ENCODE measurements around the gene EIF1AD.
A peak's percentile ranks its signal among the peaks of the same experiment; 100 is the strongest.
"Not testable (repeated sequence)": the region's sequence is repeated elsewhere in the genome, so short reads cannot be mapped to it uniquely, and the experiment has no call there.

Gene EIF1AD

DNA sequence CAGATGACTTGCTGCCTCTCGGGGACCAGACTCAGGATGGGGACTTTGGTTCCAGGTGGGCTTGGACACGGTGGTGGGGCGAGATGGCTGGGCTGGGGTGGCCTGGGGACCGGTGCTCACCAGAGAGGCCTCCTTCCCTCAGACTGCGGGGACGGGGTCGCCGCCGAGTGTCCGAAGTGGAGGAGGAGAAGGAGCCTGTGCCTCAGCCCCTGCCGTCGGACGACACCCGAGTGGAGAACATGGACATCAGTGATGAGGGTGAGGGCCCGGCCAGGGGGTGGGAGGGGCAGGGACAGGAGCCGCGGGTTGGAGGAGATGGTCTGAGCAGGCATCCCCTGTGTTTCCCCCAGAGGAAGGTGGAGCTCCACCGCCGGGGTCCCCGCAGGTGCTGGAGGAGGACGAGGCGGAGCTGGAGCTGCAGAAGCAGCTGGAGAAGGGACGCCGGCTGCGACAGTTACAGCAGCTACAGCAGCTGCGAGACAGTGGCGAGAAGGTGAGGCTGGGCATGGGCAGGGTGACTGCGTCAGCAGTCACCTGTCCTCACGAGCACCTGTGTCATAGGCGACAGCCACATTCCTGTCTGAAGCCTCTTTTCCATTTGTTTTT is 34.5 kb downstream of the EIF1AD start:
- DNase-seq = no peak

DNA sequence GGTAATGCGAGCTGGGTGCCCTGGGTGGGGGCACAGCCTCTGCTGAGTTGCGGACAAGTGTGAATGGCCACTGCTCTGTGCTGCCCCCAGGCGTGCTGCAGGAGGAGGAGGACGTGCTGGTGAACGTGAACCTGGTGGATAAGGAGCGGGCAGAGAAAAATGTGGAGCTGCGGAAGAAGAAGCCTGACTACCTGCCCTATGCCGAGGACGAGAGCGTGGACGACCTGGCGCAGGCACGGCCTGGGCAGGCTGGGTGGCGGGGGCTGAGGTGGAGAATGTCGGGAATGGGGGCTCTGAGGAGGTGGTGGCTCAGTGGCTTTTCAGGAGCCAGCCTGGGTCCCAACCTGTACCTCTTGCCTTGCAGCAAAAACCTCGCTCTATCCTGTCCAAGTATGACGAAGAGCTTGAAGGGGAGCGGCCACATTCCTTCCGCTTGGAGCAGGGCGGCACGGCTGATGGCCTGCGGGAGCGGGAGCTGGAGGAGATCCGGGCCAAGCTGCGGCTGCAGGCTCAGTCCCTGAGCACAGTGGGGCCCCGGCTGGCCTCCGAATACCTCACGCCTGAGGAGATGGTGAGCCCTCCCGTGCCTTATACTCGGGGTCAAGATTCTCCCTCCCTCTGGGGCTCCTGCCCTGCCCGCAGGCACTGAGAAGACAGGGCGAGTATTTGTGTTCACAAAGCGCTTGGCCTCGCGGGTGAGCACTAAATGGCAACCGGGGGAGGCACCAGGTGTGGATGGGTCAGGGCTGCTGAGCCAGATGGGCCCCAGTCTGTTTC is 35.8 kb downstream of the EIF1AD start:
- DNase-seq = no peak

DNA sequence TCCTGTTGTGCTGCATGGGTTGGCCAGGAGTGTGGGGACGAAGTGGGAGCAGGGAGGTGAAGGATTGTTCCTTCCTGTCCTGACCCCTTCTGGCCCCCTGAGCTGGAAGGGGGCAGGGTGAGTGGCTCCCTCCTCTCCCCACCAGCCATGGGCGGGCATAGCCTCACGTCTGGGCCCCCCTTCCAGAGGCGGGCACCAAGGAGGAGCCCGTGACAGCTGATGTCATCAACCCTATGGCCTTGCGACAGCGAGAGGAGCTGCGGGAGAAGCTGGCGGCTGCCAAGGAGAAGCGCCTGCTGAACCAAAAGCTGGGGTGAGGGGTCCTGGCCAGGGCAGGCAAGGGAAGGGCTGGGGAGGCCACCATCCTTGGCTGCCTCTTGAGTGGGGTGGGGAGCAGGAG is 37.1 kb downstream of the EIF1AD start:
- DNase-seq = no peak

DNA sequence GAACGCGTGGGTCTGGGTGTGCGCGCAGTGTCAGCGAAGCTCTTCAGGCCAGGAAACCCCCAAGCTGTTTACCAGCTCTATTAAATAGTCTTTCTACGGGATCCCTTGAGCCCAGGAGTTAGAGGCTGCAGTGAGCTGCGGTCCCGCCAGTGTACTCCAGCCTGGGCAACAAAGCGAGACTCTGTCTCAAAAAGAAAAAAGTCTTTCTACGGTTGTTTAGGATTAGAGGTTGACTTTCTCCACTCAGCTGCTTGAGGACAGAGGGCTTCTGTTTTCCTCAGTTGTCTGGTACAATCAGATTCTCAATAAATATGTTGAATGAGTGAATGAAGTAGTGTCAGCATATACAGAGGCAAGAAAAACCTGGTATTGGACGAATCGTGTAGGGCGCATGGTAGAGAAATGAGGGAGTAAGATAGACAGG is 39.8 kb downstream of the EIF1AD start:
- DNase-seq = no peak

DNA sequence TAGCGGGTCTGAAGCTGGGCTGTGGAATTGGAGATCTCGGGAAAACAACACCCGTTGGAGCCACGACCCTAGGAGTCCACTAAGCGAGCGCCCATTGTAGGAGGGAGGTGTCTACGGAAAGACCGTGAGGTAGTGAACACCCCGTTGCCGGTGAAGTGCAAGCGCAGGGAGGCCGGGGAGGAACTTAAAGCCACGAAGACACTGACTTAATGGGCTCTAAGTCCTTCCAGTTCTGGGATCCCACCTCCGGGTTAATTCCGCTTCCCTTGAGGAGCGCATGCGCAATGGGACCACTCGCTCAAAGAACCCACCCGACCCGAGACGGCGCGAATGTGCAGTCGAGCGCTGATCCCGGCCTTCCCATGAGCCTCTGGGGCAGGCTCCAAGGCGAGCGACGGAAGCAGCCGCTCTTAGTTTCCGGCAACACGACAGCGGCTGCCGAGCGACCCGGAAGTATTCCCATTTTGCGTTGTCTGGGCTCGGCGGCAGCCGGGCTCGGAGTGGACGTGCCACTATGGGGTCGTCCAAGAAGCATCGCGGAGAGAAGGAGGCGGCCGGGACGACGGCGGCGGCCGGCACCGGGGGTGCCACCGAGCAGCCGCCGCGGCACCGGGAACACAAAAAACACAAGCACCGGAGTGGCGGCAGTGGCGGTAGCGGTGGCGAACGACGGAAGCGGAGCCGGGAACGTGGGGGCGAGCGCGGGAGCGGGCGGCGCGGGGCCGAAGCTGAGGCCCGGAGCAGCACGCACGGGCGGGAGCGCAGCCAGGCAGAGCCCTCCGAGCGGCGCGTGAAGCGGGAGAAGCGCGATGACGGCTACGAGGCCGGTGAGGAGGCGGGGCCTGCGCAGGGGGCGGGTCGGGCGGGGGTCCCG is 40.5 kb downstream of the EIF1AD start, which contains the start of gene SART1:
Gene SART1, plus strand, starts transcription at position 468 of the 874 bp plus-strand sequence. Its CDS starts 47 bp downstream, at position 515.
- DNase-seq = peak; percentile 94 to 98

- DNase-seq = no peak
These were observed 41.1 kb downstream of the EIF1AD start for GRCh38 chr11:65960824-65961266.

DNA sequence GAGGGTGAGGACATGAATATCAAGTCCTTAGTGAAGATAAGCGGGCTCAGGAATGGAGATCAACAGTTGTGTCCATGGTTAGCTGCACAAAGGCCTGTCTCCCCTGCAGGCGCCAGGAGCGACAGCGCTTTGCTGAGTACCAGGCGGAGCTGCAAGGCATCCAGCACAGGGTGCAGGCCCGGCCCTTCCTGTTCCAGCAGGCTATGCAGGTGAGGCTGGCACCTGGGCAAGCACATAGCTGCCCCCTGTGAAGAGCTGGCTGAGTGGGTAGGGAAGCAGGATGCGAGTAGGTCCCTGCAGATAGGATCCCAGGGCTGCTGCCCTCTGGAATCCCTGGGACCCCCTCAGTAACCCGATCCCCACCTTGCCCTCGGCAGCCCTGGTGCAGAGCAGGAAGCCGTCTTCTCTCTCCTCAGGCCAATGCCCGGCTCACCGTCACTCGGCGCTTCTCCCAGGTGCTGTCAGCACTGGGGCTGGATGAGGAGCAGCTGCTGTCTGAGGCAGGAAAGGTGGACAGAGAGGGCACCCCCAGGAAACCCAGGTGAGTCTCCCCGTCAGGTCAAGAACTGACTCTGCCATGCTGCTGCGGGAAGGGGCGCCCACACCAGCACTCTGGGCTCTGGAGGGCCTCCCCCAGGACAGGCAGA is 43.1 kb downstream of the EIF1AD start:
- DNase-seq = no peak

DNA sequence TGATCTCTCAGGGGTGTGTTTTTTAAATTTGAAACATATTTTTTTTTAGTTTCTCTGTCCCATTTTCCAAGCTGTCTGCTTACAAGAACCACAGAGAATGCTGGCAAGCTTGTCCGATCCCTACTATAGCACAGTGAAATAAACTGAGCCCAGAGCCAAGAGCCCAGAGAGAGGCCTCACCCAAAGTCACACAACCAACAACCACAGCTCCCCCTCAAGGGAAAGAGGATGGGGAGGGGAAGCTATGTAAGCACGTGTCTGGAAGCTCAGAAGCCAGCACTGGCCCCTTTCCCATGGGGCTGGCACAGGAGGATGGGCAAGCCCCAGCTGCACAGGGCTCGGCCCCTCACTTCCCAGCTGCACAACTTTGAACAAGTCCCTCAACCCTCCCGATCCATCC is 43.7 kb downstream of the EIF1AD start:
- no peak for DNase-seq

- DNase-seq = no peak
These were observed 47.2 kb downstream of the EIF1AD start for GRCh38 chr11:65954771-65955170.

GRCh38 chr11:65953471-65953870 is 48.5 kb downstream of the EIF1AD start:
- no peak for DNase-seq

DNA sequence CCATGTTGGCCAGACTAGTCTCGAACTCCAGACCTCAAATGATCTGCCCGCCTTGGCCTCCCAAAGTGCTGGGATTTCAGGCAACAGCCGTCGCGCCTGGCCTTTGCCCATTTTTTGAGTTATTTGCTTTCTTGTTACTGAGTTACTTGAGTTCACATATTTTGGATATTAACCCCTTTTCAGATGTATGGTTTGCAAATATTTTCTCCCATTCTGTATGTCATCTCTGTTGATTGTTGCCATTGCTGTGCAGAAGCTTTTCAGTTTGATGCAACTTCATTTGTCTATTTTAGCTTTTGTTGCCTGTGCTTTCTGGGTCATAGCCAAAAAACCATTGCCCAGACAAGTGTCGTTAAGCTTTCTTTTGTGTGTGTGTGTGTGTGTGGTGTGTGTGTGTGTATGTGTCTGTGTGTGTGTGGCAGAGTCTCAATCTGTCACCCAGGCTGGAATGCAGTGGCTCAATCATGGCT is 49.9 kb downstream of the EIF1AD start:
- no peak for DNase-seq

GRCh38 chr11:65951641-65952040 is 50.3 kb downstream of the EIF1AD start:
- not testable (repeated sequence) for DNase-seq

DNA sequence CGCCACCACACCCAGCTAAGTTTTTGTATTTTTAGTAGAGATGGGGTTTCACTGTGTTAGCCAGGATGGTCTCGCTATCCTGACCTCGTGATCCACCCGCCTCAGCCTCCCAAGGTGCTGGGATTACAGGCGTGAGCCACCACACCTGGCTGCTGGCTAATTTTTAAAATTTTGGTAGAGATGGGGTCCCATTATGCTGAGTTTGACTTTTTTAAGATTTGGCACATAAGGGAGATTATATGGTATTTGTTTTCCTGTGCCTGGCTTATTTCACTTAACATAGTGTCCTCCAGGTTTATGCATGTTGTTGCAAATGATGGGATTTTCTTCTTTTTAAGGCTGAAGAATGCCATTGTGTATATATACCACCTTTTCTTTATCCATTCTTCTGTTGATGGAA is 51.2 kb downstream of the EIF1AD start:
- DNase-seq = not testable (repeated sequence)

GRCh38 chr11:65947603-65948125 is 54.3 kb downstream of the EIF1AD start:
- no peak for DNase-seq

DNA sequence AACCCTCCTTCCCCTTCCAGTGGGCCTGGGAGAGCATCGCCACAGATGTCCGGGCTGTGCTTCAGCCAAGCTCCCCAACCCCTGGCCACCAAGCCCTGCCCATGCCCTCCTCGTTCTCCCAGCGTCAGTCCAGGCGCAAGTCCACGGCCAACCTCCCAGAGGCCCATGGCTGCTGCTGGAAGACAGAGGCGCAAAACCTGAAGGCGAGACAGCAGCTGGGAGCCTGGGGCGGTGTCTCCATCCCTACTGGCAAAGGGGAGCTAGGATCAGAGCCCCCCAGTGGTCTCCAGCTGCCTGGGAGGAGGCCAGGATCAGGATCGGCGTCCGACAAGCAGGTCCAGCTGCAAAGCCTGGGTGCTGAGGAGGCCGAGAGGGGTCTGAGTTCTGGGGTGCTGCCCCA is 54.8 kb downstream of the EIF1AD start:
- DNase-seq = no peak

GRCh38 chr11:65946655-65947054 is 55.3 kb downstream of the EIF1AD start:
- DNase-seq = no peak

Measured in NCI-H524 (cell line).